ENCODE data around the gene CACNG4. TPM values are rescaled to one million over a fixed set of nuclear protein-coding genes. Genes with fewer than 3 reads are reported as not detected.

Gene CACNG4
- polyA plus RNA-seq, 3 donors: 3.1 to 4.6 (median 3.5) TPM

- no peak for DNase-seq (ENCODE audit: extremely low read depth in 1 of 11, low read depth in 9 of 11, low spot score in 4 of 11)
Measured at GRCh38 chr17:66995944-66996343, 31.4 kb downstream of the CACNG4 start.

- DNase-seq (ENCODE audit: extremely low read depth in 1 of 11, low read depth in 9 of 11, low spot score in 4 of 11): no peak
Measured at GRCh38 chr17:66996926-66997325, 32.4 kb downstream of the CACNG4 start.

GRCh38 chr17:67003231-67003630, 38.7 kb downstream of the CACNG4 start:
- DNase-seq (ENCODE audit: extremely low read depth in 1 of 11, low read depth in 9 of 11, low spot score in 4 of 11): no peak

GRCh38 chr17:67004181-67004580, 39.7 kb downstream of the CACNG4 start:
- no peak for DNase-seq (ENCODE audit: extremely low read depth in 1 of 11, low read depth in 9 of 11, low spot score in 4 of 11)

GRCh38 chr17:67007266-67007665, 42.8 kb downstream of the CACNG4 start:
- no peak for DNase-seq (ENCODE audit: extremely low read depth in 1 of 11, low read depth in 9 of 11, low spot score in 4 of 11)

- DNase-seq (ENCODE audit: extremely low read depth in 1 of 11, low read depth in 9 of 11, low spot score in 4 of 11): no peak
Measured at GRCh38 chr17:67008101-67008500, 43.6 kb downstream of the CACNG4 start.

- DNase-seq (ENCODE audit: extremely low read depth in 1 of 11, low read depth in 9 of 11, low spot score in 4 of 11): no peak
Measured at GRCh38 chr17:67011527-67012175, 47.1 kb downstream of the CACNG4 start.

GRCh38 chr17:67013891-67014290, 49.4 kb downstream of the CACNG4 start:
- no peak for DNase-seq (ENCODE audit: extremely low read depth in 1 of 11, low read depth in 9 of 11, low spot score in 4 of 11)

GRCh38 chr17:67015001-67015400, 50.5 kb downstream of the CACNG4 start:
- no peak for DNase-seq (ENCODE audit: extremely low read depth in 1 of 11, low read depth in 9 of 11, low spot score in 4 of 11)

- DNase-seq (ENCODE audit: extremely low read depth in 1 of 11, low read depth in 9 of 11, low spot score in 4 of 11): no peak
Measured at GRCh38 chr17:67016039-67016762, 51.7 kb downstream of the CACNG4 start.

GRCh38 chr17:67017910-67018309, 53.4 kb downstream of the CACNG4 start:
- no peak for DNase-seq (ENCODE audit: extremely low read depth in 1 of 11, low read depth in 9 of 11, low spot score in 4 of 11)

- DNase-seq (ENCODE audit: extremely low read depth in 1 of 11, low read depth in 9 of 11, low spot score in 4 of 11): no peak
Measured at GRCh38 chr17:67018471-67019434, 54.2 kb downstream of the CACNG4 start.

GRCh38 chr17:67019809-67020208, 55.3 kb downstream of the CACNG4 start:
- no peak for DNase-seq (ENCODE audit: extremely low read depth in 1 of 11, low read depth in 9 of 11, low spot score in 4 of 11)

GRCh38 chr17:67020293-67020766, 55.8 kb downstream of the CACNG4 start:
- DNase-seq (ENCODE audit: extremely low read depth in 1 of 11, low read depth in 9 of 11, low spot score in 4 of 11): no peak

GRCh38 chr17:67021196-67021595, 56.7 kb downstream of the CACNG4 start:
- no peak for DNase-seq (ENCODE audit: extremely low read depth in 1 of 11, low read depth in 9 of 11, low spot score in 4 of 11)

GRCh38 chr17:67021743-67022450, 57.4 kb downstream of the CACNG4 start:
- DNase-seq (ENCODE audit: extremely low read depth in 1 of 11, low read depth in 9 of 11, low spot score in 4 of 11): no peak

GRCh38 chr17:67022451-67022810, 57.9 kb downstream of the CACNG4 start:
- no peak for DNase-seq (ENCODE audit: extremely low read depth in 1 of 11, low read depth in 9 of 11, low spot score in 4 of 11)

GRCh38 chr17:67024736-67025135, 60.2 kb downstream of the CACNG4 start:
- DNase-seq (ENCODE audit: extremely low read depth in 1 of 11, low read depth in 9 of 11, low spot score in 4 of 11): no peak

- no peak for DNase-seq (ENCODE audit: extremely low read depth in 1 of 11, low read depth in 9 of 11, low spot score in 4 of 11)
Measured at GRCh38 chr17:67025216-67025792, 60.8 kb downstream of the CACNG4 start.

All from renal cortex interstitium (tissue), 11 donors.